Stimulated activated CD8-positive, alpha-beta memory T cell treated with anti-CD3 and anti-CD28 coated beads, Interleukin-2, amount 100 ng/mL, for 48 hours (primary cell): Measurements from ENCODE around the gene OR2A7.
"Not testable (repeated sequence)": the region's sequence is repeated elsewhere in the genome, so short reads cannot be mapped to it uniquely, and the experiment has no call there.

Source experiments
- DNase-seq, 2 donors: peaks; one replicate each; pipeline ENCODE4 v3.0.0-alpha.2; 2020; ENCODE audit warnings: low read depth in 2 of 2

The OR2A7 gene

GRCh38 chr7:144252307-144252706, 12.3 kb downstream of the OR2A7 start:
- not testable (repeated sequence) for DNase-seq

GRCh38 chr7:144247674-144248330, 16.8 kb downstream of the OR2A7 start:
- DNase-seq: not testable (repeated sequence)

- not testable (repeated sequence) for DNase-seq
Observed at GRCh38 chr7:144246967-144247366, 17.6 kb downstream of the OR2A7 start.

- DNase-seq: not testable (repeated sequence)
Observed at GRCh38 chr7:144245372-144245771, 19.2 kb downstream of the OR2A7 start.

GRCh38 chr7:144239365-144239764, 25.2 kb downstream of the OR2A7 start, which contains the start of gene OR2A42:
TSS of gene OR2A42 (minus strand) at chr7:144239605. CDS start at chr7:144232843, 6,762 bp downstream.
- DNase-seq: not testable (repeated sequence)

GRCh38 chr7:144238530-144239082, 26.0 kb downstream of the OR2A7 start:
- DNase-seq: not testable (repeated sequence)

- not testable (repeated sequence) for DNase-seq
Observed at GRCh38 chr7:144233039-144233438, 31.6 kb downstream of the OR2A7 start.

- not testable (repeated sequence) for DNase-seq
Observed at GRCh38 chr7:144231027-144231426, 33.6 kb downstream of the OR2A7 start.

- DNase-seq: not testable (repeated sequence)
Observed at GRCh38 chr7:144228810-144229209, 35.8 kb downstream of the OR2A7 start.

GRCh38 chr7:144226866-144227265, 37.7 kb downstream of the OR2A7 start:
- DNase-seq: not testable (repeated sequence)

GRCh38 chr7:144223675-144224074, 40.9 kb downstream of the OR2A7 start:
- DNase-seq: not testable (repeated sequence)

GRCh38 chr7:144220531-144220930, 44.1 kb downstream of the OR2A7 start:
- DNase-seq: not testable (repeated sequence)

- DNase-seq: not testable (repeated sequence)
Observed at GRCh38 chr7:144219149-144219548, 45.4 kb downstream of the OR2A7 start.

- not testable (repeated sequence) for DNase-seq
Observed at GRCh38 chr7:144218581-144218980, 46.0 kb downstream of the OR2A7 start.

- not testable (repeated sequence) for DNase-seq
Observed at GRCh38 chr7:144217200-144217599, 47.4 kb downstream of the OR2A7 start.
